ENCODE data around the gene SECISBP2.
"Not testable (repeated sequence)": the region's sequence is repeated elsewhere in the genome, so short reads cannot be mapped to it uniquely, and the experiment has no call there.

DNA sequence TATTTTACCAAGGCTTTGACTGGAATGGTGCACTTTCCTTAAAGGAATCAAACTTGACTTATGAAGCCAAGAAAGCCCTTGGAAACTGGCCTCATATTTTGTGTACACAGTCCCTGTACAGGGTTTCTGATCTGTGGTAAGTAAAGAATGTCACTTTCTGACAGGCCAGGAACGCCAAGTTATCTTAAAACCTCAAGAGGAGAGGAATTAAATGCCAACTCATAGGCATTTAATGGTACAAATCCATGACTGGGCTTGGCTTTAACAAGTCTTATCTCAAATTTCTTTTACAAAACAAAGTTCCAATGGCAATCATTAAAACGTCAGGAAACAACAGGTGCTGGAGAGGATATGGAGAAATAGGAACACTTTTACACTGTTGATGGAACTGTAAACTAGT is 16.3 kb upstream of the SECISBP2 start:
- TF ChIP-seq EZH2 (conservative IDR thresholded peaks at IDR 0.05; ENCODE audit: low read depth, low read length); RXRA (CRISPR knock-in tag; IDR thresholded peaks at IDR 0.05); TAF1 (CRISPR knock-in tag; IDR thresholded peaks at IDR 0.05); MLX (CRISPR knock-in tag; IDR thresholded peaks at IDR 0.05); ZNF850 (CRISPR knock-in tag; conservative IDR thresholded peaks at IDR 0.05); TCF7 (IDR thresholded peaks at IDR 0.05; ENCODE audit: low read depth); CTCF (CRISPR knock-in tag; IDR thresholded peaks at IDR 0.05); FIP1L1 (IDR thresholded peaks at IDR 0.05; ENCODE audit: borderline replicate concordance, insufficient read depth, low read depth, low read length); JUN (CRISPR knock-in tag; IDR thresholded peaks at IDR 0.05); SRSF4 (IDR thresholded peaks at IDR 0.05; ENCODE audit: low read depth, low read length, poor library complexity, severe bottlenecking); GLI4 (CRISPR knock-in tag; IDR thresholded peaks at IDR 0.05; ENCODE audit: borderline replicate concordance): not testable (repeated sequence)
